Measurements from ENCODE around the gene ELN.

ELN gene

GRCh38 chr7:74026406-74026902 is 1.5 kb upstream of the ELN start:
- no peak for DNase-seq
- no peak for TF ChIP-seq CTCF (IDR thresholded peaks at IDR 0.05; ENCODE audit: low read depth, low read length, missing control alignments)
- in situ Hi-C loops (cut with HindIII; ENCODE audit: low pct_ligation_motif_present, low sequenced_read_pairs) = no loop called here
- no peak overlapping the region for H3K27ac ChIP-seq
- H3K27me3 ChIP-seq (replicated peaks) = peaks cover 25% of the 10 kb centered on the region
- H3K4me3 ChIP-seq (ENCODE audit: low read depth, low read length) = no peak overlapping the region
- no peaks in the 10 kb centered on the region for H3K36me3 ChIP-seq (replicated peaks)

- H3K4me3 ChIP-seq (ENCODE audit: low read depth, low read length) = no peak overlapping the region
- H3K27me3 ChIP-seq (replicated peaks) = peaks cover 26% of the 10 kb centered on the region
- DNase-seq = peak; percentile 59
- no peak overlapping the region for H3K27ac ChIP-seq
- H3K36me3 ChIP-seq (replicated peaks) = no peaks in the 10 kb centered on the region
- in situ Hi-C loops (cut with HindIII; ENCODE audit: low pct_ligation_motif_present, low sequenced_read_pairs) = no loop called here
- TF ChIP-seq CTCF (IDR thresholded peaks at IDR 0.05; ENCODE audit: low read depth, low read length, missing control alignments) = peak; percentile 97
Observed at GRCh38 chr7:74026903-74027682, 880 bp upstream of the ELN start.

- Histone ChIP-seq H3K27ac (no peak overlapping the region), H3K4me3 (ENCODE audit: low read depth, low read length) (no peak overlapping the region)
Observed at GRCh38 chr7:74028321-74028838, 407 bp downstream of the ELN start.

GRCh38 chr7:74029089-74029785 is 1.3 kb downstream of the ELN start:
- peaks cover 26% of the 10 kb centered on the region for H3K27me3 ChIP-seq (replicated peaks)
- in situ Hi-C loops (cut with HindIII; ENCODE audit: low pct_ligation_motif_present, low sequenced_read_pairs) = no loop called here
- H3K27ac ChIP-seq = no peak overlapping the region
- H3K36me3 ChIP-seq (replicated peaks) = no peaks in the 10 kb centered on the region
- no peak overlapping the region for H3K4me3 ChIP-seq (ENCODE audit: low read depth, low read length)
- no peak for DNase-seq
- TF ChIP-seq CTCF (IDR thresholded peaks at IDR 0.05; ENCODE audit: low read depth, low read length, missing control alignments) = no peak

More at GRCh38 chr7:74028321-74028838, 407 bp downstream of the ELN start:
- in situ Hi-C loops (cut with HindIII; ENCODE audit: low pct_ligation_motif_present, low sequenced_read_pairs) = no loop called here
- TF ChIP-seq CTCF (IDR thresholded peaks at IDR 0.05; ENCODE audit: low read depth, low read length, missing control alignments) = no peak
- no peaks in the 10 kb centered on the region for H3K36me3 ChIP-seq (replicated peaks)
- peaks cover 26% of the 10 kb centered on the region for H3K27me3 ChIP-seq (replicated peaks)
- DNase-seq = no peak

- no peak for TF ChIP-seq CTCF (IDR thresholded peaks at IDR 0.05; ENCODE audit: low read depth, low read length, missing control alignments)
- Histone ChIP-seq H3K4me3 (ENCODE audit: low read depth, low read length) (no peak overlapping the region), H3K36me3 (replicated peaks) (no peaks in the 10 kb centered on the region), H3K27me3 (replicated peaks) (peaks cover 26% of the 10 kb centered on the region), H3K27ac (no peak overlapping the region)
- in situ Hi-C loops (cut with HindIII; ENCODE audit: low pct_ligation_motif_present, low sequenced_read_pairs) = no loop called here
- no peak for DNase-seq
Observed at GRCh38 chr7:74029991-74030415, 2.0 kb downstream of the ELN start.

All from brain microvascular endothelial cell (primary cell).